GM13977 (cell line): Measurements from ENCODE around the gene NUCB1.

Experiments
- DNase-seq: peaks from one replicate; pipeline ENCODE4 v3.0.0; 2012; ENCODE audit warnings: low spot score
- CTCF ChIP-seq: IDR thresholded peaks from 2 replicates; pipeline ENCODE4 v1.5.1; 2012; ENCODE audit warnings: mild to moderate bottlenecking, control low read depth; ENCODE audit not compliant: insufficient read depth; ENCODE audit errors: extremely low read depth, missing control alignments
- in situ Hi-C: fragments of 300-500 bp; cut with MboI; formaldehyde crosslinking; loops from one replicate; pipeline ENCODE4 v1.12.0; 2022; ENCODE audit warnings: low sequenced_read_pairs, low pct_unique_long_range_greater_than_20kb, mixed read lengths, inconsistent platforms; ENCODE audit not compliant: unreplicated experiment

NUCB1 gene

GRCh38 chr19:48967346-48968178 lies 67.5 kb downstream of the NUCB1 start:
- no peak for DNase-seq
- in situ Hi-C loops = loop anchor here (25.0 kb wide), 2 partner anchors 105 to 330 kb away; partner anchors contain the start of genes CA11, DBP, PLEKHA4 and PPP1R15A
- no peak for TF ChIP-seq CTCF

GRCh38 chr19:48968179-48968661 lies 68.1 kb downstream of the NUCB1 start:
- in situ Hi-C loops = loop anchor here (25.0 kb wide), 2 partner anchors 106 to 331 kb away; partner anchors contain the start of genes CA11, DBP, PLEKHA4 and PPP1R15A
- no peak for TF ChIP-seq CTCF
- no peak for DNase-seq

GRCh38 chr19:48968813-48969218 lies 68.7 kb downstream of the NUCB1 start:
- in situ Hi-C loops = loop anchor here (25.0 kb wide), 2 partner anchors 107 to 332 kb away; partner anchors contain the start of genes CA11, DBP, PLEKHA4 and PPP1R15A
- no peak for DNase-seq
- TF ChIP-seq CTCF = no peak

- no peak for TF ChIP-seq CTCF
- in situ Hi-C loops = loop anchor here (25.0 kb wide), 2 partner anchors 107 to 332 kb away; partner anchors contain the start of genes CA11, DBP, PLEKHA4 and PPP1R15A
- DNase-seq = no peak
Measured at GRCh38 chr19:48969276-48970138, 69.4 kb downstream of the NUCB1 start.

GRCh38 chr19:48970139-48970766 lies 70.1 kb downstream of the NUCB1 start:
- TF ChIP-seq CTCF = no peak
- no peak for DNase-seq
- in situ Hi-C loops = loop anchor here (25.0 kb wide), 2 partner anchors 108 to 333 kb away; partner anchors contain the start of genes CA11, DBP, PLEKHA4 and PPP1R15A
